Lower leg skin (tissue), 3 donors: ENCODE results near the gene IGSF21.

ENCODE experiments used
- CTCF ChIP-seq, 3 donors: fragments of 450-650 bp; IDR thresholded peaks; one replicate each; pipeline ENCODE4 v1.5.1; 2016; ENCODE audit warnings: antibody characterized with exemption in 3 of 3, mild to moderate bottlenecking in 3 of 3, moderate library complexity in 2 of 3
- POLR2A ChIP-seq, 2 donors: fragments of 450-650 bp; IDR thresholded peaks; one replicate each; pipeline ENCODE4 v1.6.1; 2016 to 2017; ENCODE audit warnings: antibody characterized with exemption in 2 of 2, mild to moderate bottlenecking in 1 of 2, moderate library complexity in 1 of 2

- no peak for TF ChIP-seq POLR2A (IDR thresholded peaks at IDR 0.05)
- TF ChIP-seq CTCF (IDR thresholded peaks at IDR 0.05) = no peak
These were observed 35.5 kb upstream of the IGSF21 start for GRCh38 chr1:18072066-18072465.
